Inflammatory macrophage treated with lipopolysaccharide for 1 hour (primary cell): Measurements from ENCODE around the gene FXR1.
"Not testable (repeated sequence)": the region's sequence is repeated elsewhere in the genome, so short reads cannot be mapped to it uniquely, and the experiment has no call there.

Experiments used
- DNase-seq, 2 donors: peaks; one replicate each; pipeline ENCODE4 v3.0.0-alpha.2; 2020 to 2022

Gene FXR1

DNA sequence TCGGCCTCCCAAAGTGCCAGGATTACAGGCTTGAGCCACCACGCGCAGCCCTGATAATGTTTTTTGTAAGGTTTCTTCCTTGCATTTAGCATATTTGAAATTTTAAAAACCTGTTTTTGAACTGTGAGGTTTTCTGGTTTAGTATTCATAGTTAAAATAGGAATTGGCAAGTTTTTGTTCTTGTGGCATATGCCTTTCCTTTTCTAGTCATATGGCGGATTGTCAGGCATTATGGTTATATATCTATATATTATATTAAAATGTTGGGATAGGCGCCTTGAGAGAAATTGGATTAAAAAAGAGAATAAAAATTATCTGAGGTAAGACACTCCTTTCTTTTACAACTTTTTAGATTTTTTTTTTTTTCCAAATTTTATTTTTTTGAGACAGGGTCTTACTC lies 28.4 kb downstream of the FXR1 start:
- no peak for DNase-seq

DNA sequence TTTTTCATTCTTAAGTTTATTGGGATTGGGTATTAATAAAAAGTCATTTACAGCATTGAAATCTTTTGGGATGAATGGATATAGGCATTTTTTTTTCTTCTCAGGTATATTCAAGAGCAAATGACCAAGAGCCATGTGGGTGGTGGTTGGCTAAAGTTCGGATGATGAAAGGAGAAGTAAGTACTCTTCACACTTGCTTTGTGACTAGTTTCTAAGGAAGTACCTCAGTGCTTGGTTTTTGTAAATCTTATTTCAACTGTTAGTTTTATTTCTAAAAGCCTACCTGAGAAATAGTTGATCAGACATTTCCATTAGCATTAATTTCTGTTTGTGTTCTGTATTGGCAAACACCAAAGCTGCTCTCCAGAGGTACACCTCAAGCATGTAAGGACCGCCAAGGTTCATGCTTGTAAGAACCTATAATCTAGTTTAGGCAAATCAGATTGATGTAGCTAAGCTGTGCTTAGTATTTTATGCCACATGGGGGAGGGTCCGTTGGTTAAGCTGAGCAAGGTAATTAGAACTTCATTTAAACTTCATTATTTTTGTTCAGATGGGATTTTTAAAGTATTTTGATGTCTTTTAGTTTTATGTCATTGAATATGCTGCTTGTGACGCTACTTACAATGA lies 35.4 kb downstream of the FXR1 start:
- DNase-seq = peak; percentile 20 to 33

DNA sequence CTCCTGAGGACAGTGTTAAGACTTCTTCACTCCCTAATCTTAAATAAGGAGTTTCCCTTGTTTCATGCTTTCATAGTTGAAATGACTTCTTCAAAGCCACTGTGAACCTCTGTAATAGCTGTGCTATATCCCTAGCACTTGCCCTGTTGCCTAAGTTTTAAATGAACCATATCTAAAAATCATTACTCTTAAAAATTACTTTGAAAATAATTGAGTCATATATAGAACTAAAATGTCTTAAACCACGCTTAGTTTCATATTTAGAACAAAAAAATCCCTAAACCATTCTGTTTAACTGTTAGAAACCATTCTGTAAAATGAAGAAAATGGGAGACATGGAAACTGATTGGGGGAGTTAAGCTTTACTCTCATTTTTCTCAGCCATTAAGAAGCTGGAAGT lies 47.2 kb downstream of the FXR1 start:
- no peak for DNase-seq

DNA sequence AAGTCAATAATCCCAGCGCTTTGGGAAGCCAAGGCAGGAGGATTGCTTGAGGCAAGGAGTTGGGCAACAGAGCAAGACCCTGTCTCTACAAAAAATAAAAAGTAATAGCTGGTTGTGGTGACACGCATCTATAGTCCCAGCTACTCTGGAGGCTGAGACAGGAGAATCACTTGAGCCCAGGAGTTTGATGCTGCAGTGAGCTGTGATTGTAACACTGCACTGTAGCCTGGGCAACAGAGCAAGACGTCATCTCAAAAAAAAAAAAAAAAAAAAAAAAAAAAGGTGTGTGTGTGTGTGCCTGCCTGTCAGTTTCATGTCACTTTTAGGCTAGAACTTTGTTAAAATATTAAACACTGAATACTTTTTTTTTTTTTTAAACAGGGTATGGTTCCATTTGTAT lies 48.6 kb downstream of the FXR1 start:
- no peak for DNase-seq

DNA sequence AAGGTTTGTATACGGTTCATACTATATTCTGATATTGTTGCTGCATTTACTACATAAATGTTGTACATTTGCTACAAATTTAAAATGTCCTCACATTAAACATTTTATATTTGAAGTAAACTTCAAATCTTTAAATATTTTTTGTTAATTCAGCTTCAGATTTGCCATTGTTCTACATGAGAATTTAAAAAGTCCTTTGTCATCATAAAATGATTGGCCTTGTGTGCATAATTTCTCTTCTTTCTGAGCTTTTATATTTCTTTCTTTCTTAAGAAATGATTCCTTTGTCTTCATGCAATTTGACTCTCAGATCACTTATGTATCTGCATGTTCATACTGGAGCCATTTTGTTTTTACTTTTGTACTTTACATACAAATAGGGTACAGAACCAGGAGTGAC lies 49.1 kb downstream of the FXR1 start:
- DNase-seq = no peak

DNA sequence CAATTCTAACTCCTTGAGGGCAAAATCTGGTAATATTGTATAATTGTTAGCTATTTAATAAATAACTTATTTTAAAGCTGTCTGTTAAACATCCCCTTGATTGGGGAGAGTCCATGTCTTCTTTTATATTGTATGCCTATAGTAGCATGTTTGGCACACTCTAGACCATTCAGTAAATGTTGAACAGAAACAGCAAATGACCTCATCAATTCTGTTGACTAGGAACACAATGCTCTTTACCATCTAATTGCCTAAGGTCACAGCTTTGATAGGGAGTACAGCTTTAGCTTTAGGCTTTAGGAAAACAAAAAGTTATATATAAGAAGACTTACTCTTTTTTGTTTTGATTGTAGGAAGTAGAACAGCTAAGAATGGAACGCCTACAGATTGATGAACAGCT lies 50.1 kb downstream of the FXR1 start:
- no peak for DNase-seq

DNA sequence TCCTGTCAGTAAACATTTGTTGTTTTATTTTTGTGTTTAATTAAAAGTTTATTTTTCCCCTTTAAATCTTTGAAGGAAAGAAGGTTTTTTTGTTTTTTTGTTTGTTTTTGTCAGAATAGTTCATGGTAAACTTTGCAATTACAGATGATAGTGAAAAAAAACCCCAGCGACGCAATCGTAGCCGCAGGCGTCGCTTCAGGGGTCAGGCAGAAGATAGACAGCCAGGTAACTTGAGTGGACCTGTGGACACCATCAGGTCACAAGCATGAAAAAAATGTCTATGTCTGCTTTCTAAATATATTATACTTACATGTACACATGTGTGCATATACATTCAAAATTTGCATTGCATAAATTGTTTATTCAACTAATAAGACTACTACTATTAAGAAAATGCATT lies 58.5 kb downstream of the FXR1 start:
- no peak for DNase-seq

DNA sequence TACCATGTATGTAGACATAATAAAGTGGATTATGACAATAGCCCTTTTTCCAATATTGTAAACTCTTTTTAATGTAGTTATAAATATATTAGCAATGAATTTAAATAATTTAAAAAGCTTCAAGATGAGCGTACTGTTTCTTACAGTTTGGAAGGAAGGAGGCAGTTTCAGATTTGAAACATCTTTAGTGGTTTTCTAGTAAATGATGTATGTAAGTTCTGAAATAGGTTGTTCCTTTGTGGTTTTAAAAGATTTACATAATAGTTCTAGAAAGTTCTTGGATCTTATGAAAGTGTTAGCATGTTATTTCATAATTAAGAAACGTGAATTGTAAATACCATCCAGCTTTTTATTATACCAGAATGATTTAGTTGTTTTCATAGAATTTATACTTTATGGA lies 61.1 kb downstream of the FXR1 start:
- no peak for DNase-seq

DNA sequence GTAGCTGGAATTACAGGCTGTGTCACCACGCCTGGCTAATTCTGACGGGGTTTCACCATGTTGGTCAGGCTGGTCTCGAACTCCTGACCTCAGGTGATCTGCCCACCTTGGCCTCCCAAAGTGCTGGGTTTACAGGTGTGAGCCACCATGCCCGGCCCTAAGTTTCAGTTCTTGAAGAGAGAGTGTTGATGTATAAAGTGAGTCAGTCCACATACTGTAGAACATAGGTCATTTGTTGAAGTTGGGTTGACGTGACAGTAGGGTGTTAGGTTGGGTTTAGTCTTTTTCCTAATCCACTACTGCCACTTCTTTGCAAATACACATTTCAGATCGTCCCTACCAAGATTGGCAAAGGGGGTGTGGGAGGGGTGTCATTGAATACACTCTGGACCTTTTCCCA lies 61.8 kb downstream of the FXR1 start:
- DNase-seq = no peak

DNA sequence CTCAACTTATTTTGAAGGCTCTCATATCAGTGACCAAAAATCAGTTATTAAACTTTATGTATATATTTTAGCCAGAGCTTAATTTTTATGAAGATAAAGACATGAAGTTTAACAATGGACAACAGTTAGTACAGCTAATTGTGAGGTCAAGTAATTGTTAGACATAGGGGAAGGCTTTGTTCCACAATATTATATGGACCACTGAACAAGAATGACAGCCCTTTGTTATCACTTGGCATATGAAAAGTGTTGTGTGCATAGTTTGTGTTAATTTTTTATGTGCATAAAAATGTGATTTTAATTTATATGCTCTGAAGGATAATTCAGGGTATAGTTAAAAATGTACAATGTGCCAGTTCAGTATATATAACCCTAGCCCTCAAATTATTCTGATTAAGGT lies 65.0 kb downstream of the FXR1 start:
- DNase-seq = no peak

DNA sequence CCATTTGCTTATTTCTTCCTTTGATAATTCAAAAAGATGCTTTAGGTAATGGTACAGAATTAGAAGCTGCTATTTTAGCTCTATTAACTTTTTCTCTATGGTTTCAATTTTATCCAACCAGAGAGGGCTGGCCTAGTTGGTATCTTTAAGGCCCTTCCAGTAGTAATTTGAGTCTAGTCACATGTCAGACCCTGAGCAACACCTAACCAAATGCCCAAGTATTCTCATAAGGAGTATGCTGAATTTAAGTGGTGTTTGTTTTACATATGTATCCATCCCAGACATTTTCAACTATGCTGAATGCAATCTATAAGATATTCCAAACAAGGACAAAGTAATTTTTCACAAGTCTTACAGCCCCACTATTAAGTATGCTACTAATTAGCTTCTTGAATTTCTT lies 67.5 kb downstream of the FXR1 start:
- no peak for DNase-seq

DNA sequence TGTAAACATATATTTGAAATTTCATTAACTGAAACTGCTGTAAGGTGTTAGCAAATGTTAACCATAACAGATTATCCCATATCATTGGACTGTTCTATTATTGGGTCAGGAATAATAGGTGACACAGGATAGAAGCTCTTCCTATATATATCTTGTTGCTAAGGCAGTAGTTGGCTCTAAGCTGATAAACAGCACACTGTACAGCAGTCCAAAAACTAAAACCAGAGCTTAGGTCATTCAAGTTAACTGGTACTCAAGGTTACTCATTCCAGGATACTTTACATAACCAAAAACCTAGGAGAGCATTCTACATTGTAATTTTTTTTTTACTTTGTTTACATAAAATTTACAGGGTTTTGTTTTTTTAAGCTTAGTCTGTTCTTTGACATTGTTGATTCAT lies 68.1 kb downstream of the FXR1 start:
- DNase-seq = no peak

DNA sequence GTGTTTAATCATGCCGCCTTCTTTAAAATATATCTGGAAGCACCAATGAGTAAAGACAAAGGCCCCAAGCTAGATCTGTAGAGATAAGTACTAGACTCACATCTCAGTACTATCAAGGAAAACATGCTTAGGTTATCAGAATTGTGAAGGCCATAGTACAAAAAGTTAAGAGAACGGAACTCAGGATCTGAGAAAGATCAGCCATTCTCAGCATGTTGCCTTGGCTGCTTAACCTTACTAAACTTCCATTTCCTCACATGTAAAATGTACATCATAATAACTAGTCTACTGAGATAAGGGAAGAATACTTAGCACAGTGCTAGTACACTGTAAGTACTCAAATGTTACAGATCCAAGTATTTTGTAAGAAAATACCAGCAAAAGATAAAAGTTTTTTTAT lies 69.4 kb downstream of the FXR1 start:
- DNase-seq = no peak

DNA sequence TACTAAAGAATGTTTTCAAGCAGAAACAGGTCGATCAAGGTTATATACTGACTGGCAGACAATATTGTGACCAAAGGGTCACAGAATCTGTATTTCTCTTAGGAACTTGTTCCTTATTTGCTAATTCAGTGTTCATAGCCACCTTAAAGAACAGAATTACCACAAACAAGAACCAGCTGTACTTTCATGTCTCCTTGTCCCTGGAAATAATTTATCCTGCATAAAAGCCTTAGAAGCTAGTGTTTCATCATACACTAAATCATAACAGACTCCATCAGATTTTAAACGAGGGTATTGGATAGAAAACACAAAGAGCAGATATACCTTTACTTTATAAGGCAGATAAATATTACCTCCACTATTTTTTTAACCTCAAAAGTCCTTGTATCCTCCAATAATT lies 70.7 kb downstream of the FXR1 start:
- DNase-seq = no peak

DNA sequence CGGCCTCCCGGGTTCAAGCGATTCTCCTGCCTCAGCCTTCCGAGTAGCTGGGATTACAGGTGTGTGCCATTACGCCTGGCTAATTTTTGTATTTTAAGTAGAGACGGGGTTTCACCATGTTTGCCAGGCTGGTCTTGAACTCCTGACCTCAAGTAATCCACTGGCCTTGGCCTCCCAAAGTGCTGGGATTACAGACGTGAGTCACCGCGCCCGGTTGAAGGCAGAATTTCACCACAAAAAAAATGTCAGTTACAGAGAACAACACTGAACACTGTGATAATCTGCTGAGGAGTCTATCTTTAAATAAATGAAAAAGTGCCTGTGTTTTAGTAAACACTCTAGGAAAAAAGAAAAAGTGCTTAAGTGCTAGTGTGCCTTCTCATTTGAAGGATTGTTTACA lies 73.9 kb downstream of the FXR1 start:
- not testable (repeated sequence) for DNase-seq

DNA sequence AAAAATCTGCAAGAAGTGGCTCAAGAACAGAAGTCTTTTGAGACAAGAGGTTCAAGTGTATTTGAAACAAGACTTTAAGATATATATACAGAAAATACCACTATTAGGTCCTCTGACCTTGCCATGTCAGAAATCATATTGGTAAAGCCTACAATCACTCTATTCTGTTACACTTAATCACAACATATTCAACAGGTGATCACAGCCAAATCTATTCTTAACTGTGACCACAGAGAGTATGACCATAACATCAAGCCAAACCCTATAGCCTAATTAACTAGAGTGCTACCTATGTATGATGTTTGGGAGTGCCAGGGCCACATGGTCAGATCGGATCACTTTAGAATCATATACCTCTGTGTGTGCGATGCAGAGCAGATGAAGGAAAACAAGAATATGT lies 74.9 kb downstream of the FXR1 start:
- no peak for DNase-seq

DNA sequence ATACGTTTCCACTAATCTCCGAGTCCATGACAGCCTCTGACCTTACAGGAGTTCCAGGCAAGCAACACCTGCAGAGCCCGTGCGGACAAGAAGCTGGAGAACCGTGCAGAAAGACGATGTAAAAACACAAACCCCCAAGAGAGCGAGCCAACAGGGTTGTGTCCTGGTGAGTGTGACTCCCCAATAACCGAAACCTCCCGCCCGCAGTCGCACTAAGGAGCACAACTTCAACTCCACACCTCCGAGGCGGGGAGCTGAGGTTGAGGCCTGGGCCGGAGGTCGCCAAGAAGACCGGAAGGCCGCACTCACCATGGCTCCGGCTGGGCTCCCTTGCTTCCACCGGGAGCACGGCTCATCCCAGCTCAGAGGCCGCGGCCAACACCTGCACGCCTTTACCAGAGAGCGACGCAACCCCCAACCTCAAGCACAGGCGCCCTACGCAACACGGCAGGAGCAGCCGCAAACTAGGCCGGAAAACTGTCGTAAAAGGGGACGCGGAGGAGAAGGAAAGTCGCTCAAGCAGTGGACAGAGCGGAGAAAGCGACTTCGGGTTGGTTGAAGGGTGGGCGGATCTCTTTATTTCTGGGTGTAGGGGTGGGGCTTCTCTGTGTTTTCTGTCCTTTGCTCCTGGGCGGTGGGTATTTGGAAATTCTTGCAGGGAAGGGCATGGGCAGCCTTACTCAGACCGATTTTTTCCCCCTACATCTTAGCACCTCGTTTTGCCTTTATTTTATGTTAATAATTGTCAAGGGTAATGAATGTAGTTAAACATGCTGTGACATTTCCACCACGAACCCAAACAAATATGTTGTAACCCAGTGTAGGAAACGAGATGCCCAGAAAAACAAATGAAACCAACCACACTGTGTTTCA lies 77.1 kb downstream of the FXR1 start, which contains the start of gene DNAJC19:
DNAJC19 (minus strand) TSS at position 446 of the 873 bp plus-strand sequence; CDS start at position 312, 134 bp downstream.
- peak; percentile 95 for DNase-seq

DNA sequence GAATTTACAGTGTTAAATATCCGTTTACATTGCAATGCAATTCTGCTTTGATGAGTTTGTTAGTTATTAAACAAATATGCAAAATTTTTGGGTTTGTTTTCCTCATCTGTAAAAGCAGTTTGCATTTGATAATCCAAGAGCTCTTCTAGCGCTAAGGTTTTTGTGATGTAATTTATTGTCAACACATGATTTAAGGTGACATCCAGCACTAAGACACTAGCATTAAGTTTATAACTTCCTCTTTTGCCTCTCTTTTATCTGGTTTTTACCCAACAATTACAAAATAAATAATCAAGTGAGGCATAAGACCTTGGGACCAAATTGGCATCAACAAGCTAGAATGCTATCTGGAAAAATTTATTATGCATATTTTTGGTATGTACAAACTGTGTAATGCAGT lies 78.0 kb downstream of the FXR1 start:
- DNase-seq = peak in 1 of 2 donors; percentile 5

DNA sequence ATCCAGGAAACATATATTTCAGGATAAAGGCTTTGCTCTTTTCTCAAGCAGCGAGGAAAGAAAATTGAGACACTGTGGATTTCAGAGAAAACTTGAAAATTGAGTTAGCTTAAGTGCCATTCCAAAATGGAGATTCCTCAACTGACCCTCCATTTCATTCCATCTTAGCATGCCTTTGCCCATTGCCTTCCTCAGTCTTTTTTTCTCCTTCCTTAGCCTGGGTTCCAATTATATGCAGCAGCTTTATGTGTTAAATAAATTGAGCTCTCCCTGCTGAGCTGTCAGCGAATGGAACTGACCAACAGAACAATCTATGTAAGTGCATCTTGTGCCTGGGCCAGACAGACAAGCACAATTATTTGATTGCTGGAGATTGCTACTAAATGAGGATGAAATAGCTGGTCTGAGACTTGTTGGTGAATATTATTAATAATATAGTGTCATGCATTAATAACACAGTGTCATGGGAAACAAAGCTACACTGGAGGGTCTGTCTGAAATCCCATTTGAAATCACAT lies 84.0 kb downstream of the FXR1 start:
- DNase-seq = no peak

DNA sequence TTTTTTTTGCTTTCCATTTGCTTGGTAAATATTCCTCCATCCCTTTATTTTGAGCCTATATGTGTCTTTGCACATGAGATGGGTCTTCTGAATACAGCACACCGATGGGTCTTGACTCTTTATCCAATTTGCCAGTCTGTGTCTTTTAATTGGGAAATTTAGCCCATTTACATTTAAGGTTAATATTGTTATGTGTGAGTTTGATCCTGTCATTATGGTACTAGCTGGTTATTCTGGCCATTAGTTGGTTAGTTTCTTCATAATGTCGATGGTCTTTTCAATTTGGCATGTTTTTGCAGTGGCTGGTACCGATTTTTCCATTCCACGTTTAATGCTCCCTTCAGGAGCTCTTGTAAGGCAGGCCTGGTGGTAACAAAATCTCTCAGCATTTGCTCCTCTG lies 89.9 kb downstream of the FXR1 start:
- not testable (repeated sequence) for DNase-seq

DNA sequence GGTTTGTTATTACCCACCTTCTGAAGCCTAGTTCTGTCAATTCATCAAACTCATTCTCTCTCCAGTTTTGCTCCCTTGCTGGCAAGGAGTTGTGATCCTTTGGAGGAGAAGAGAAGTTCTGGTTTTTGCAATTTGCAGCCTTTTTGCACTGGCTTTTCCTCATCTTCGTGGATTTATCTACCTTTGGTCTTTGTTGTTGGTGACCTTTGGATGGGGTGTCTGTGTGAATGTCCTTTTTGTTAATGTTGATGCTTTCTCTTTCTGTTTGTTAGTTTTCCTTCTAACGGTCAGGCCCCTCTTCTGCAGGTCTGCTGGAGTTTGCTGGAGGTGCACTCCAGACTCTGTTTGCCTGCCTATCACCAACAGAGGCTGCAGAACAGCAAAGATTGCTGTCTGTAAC lies 91.0 kb downstream of the FXR1 start:
- not testable (repeated sequence) for DNase-seq

DNA sequence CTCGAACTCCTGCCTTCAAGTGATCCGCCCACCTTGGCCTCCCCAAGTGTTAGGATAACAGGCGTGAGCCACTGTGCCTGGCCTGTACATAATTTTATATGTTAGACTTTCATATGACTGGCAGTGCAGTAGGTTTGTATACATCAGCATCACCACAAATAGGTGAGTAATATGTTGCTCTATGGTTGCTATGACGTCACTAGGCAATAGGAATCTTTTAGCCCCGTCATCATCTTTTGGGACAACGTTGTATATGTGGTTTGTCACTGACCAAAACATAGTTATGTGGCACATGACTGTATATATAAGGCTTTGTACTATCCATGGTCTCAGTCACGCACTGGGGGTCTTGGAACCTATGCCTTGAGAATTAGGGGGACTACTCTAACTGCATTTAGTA lies 94.1 kb downstream of the FXR1 start:
- no peak for DNase-seq

DNA sequence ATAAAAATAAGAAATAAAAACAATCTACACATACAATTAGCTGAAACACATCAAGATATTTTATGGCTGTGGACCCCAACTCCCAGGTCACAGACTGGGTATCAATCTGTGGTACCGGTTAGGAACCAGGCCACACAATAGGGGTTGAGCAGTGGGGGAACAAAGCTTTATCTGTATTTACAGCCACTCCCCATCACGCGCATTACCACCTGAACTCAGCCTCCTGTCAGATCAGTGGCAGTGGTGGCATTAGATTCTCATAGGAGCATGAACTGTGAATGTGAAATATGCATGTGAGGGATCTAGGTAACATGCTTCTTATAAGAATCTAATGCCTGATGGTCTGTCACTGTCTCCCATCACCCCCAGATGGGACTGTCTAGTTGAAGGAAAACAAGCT lies 94.8 kb downstream of the FXR1 start:
- DNase-seq = no peak

DNA sequence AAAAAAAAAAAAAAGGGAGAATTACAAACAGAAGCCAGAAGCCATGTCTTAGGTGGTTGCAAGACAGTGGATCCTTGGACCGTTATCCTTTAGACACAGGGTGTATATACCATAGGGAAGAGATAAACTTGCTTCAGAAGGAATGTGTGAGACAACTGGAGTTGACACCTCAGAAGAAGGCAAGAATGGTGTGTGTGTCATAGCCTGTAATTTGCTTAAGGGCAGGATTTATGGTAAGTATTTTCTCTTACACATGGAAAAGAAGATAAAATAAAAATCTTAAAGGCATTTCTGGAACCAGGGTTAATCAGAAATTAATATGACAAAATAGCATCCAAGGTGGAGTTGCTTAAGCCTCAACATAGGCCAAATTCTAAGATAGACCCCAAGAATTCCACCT lies 96.3 kb downstream of the FXR1 start:
- DNase-seq = no peak
